HS-5 (cell line): Measurements from ENCODE around the gene RAD1.
"Not testable (repeated sequence)": the region's sequence is repeated elsewhere in the genome, so short reads cannot be mapped to it uniquely, and the experiment has no call there.

Source experiments
- DNase-seq: peaks from one replicate; pipeline ENCODE4 v3.0.0-alpha.2; 2012; ENCODE audit warnings: low read depth

RAD1 gene

GRCh38 chr5:34915139-34915855 is at the start of gene RAD1, which contains the start of gene BRIX1:
RAD1 (minus strand) TSS chr5:34915504; CDS start chr5:34914892, 612 bp downstream.
BRIX1 (plus strand) TSS chr5:34915711; CDS start chr5:34915739, 28 bp downstream.
- DNase-seq = peak; percentile 95

GRCh38 chr5:34959323-34959722 is 44.0 kb upstream of the RAD1 start:
- peak; percentile 48 for DNase-seq

- DNase-seq = no peak
Observed at GRCh38 chr5:34957857-34958690, 42.8 kb upstream of the RAD1 start.

- DNase-seq = no peak
Observed at GRCh38 chr5:34957321-34957720, 42.0 kb upstream of the RAD1 start.

- DNase-seq = no peak
Observed at GRCh38 chr5:34944460-34945047, 29.2 kb upstream of the RAD1 start.

GRCh38 chr5:34944044-34944443 is 28.7 kb upstream of the RAD1 start:
- no peak for DNase-seq

- no peak for DNase-seq
Observed at GRCh38 chr5:34941936-34942335, 26.6 kb upstream of the RAD1 start.

- no peak for DNase-seq
Observed at GRCh38 chr5:34932947-34933346, 17.6 kb upstream of the RAD1 start.

- no peak for DNase-seq
Observed at GRCh38 chr5:34930870-34931269, 15.6 kb upstream of the RAD1 start.

GRCh38 chr5:34930462-34930844 is 15.1 kb upstream of the RAD1 start:
- no peak for DNase-seq

GRCh38 chr5:34929720-34930461 is 14.6 kb upstream of the RAD1 start:
- DNase-seq = peak; percentile 53

GRCh38 chr5:34929134-34929719 is 13.9 kb upstream of the RAD1 start, which contains the start of gene DNAJC21:
DNAJC21 (plus strand) TSS chr5:34929559; CDS start chr5:34929820, 261 bp downstream.
- peak; percentile 80 for DNase-seq

- DNase-seq = no peak
Observed at GRCh38 chr5:34928267-34928666, 13.0 kb upstream of the RAD1 start.

- DNase-seq = no peak
Observed at GRCh38 chr5:34927785-34928184, 12.5 kb upstream of the RAD1 start.

GRCh38 chr5:34926318-34926888 is 11.1 kb upstream of the RAD1 start:
- no peak for DNase-seq

GRCh38 chr5:34924462-34924765 is 9.1 kb upstream of the RAD1 start:
- no peak for DNase-seq

GRCh38 chr5:34923694-34924461 is 8.6 kb upstream of the RAD1 start:
- DNase-seq = peak; percentile 92

GRCh38 chr5:34923256-34923655 is 8.0 kb upstream of the RAD1 start:
- DNase-seq = not testable (repeated sequence)

GRCh38 chr5:34919077-34919476 is 3.8 kb upstream of the RAD1 start:
- DNase-seq = no peak

- DNase-seq = no peak
Observed at GRCh38 chr5:34918025-34918424, 2.7 kb upstream of the RAD1 start.

GRCh38 chr5:34916518-34916917 is 1.2 kb upstream of the RAD1 start:
- no peak for DNase-seq
